Uterus (tissue), 4 donors: ENCODE results near the gene LPP. TPM values are rescaled to one million over a fixed set of nuclear protein-coding genes. Genes with fewer than 3 reads are reported as not detected.

ENCODE experiments used
- DNase-seq, 2 donors: peaks; one replicate each; pipeline ENCODE4 v3.0.0-alpha.2; 2019 to 2020
- H3K27ac ChIP-seq, 2 donors: fragments of 200-600 bp; sonication (generic); 1 replicate in 1 of 2; 2 replicates in 1 of 2; pipeline ENCODE4 v1.5.1; 2016 to 2018
- H3K27me3 ChIP-seq, 2 donors: fragments of 200-600 bp; sonication (generic); one replicate each; pipeline ENCODE4 v1.5.1; 2018 to 2019; ENCODE audit warnings: control low read depth in 1 of 2
- H3K36me3 ChIP-seq, 2 donors: fragments of 200-600 bp; sonication (generic); one replicate each; pipeline ENCODE4 v1.5.1; 2019; ENCODE audit warnings: control low read depth in 1 of 2
- H3K4me1 ChIP-seq, 2 donors: fragments of 200-600 bp; sonication (generic); one replicate each; pipeline ENCODE4 v1.5.1; 2018 to 2019; ENCODE audit warnings: control low read depth in 1 of 2
- H3K4me3 ChIP-seq, 2 donors: fragments of 200-600 bp; sonication (generic); 1 replicate in 1 of 2; 2 replicates in 1 of 2; pipeline ENCODE4 v1.5.1; 2018 to 2019; ENCODE audit warnings: mild to moderate bottlenecking in 1 of 2
- H3K9me3 ChIP-seq, 2 donors: fragments of 200-600 bp; sonication (generic); one replicate each; pipeline ENCODE4 v1.5.1; 2019; ENCODE audit warnings: control low read depth in 1 of 2
- POLR2A ChIP-seq, 2 donors: fragments of 450-650 bp; IDR thresholded peaks; one replicate each; pipeline ENCODE4 v1.6.1; 2016; ENCODE audit warnings: antibody characterized with exemption in 2 of 2, mild to moderate bottlenecking in 1 of 2, moderate library complexity in 1 of 2
- intact Hi-C: fragments of 100-400 bp; cut with DNase I; formaldehyde crosslinking; loops from one replicate; pipeline ENCODE4 v1.15.1; 2023; ENCODE audit warnings: low total_unique reads
- total RNA-seq, 4 donors: library from RNA; depleted of rRNA in 3 of 4; stranded (reverse); fragments of >200 nt in 3 of 4; gene quantifications; one replicate each; pipeline versions ENCODE4 v1.1.0 to v1.2.4, GENCODE V29; 2014 to 2023
- TF ChIP-seq, protein P1 (sequence below), 4 experiments: fragments of 200-600 bp in 2 of 4; fragments of 450-650 bp in 2 of 4; sonication (generic) in 2 of 4; IDR thresholded peaks; one replicate each; pipeline ENCODE4 v1.5.1; 2016 to 2019; ENCODE audit warnings: antibody characterized with exemption in 4 of 4, mild to moderate bottlenecking in 2 of 4, moderate library complexity in 1 of 4
- donor health status: DM: yes; HTN: yes; CAD: no.

Gene LPP
- total RNA-seq, 4 donors from 2014 or later, result 180 to 1,374 (median 712) TPM

DNA sequence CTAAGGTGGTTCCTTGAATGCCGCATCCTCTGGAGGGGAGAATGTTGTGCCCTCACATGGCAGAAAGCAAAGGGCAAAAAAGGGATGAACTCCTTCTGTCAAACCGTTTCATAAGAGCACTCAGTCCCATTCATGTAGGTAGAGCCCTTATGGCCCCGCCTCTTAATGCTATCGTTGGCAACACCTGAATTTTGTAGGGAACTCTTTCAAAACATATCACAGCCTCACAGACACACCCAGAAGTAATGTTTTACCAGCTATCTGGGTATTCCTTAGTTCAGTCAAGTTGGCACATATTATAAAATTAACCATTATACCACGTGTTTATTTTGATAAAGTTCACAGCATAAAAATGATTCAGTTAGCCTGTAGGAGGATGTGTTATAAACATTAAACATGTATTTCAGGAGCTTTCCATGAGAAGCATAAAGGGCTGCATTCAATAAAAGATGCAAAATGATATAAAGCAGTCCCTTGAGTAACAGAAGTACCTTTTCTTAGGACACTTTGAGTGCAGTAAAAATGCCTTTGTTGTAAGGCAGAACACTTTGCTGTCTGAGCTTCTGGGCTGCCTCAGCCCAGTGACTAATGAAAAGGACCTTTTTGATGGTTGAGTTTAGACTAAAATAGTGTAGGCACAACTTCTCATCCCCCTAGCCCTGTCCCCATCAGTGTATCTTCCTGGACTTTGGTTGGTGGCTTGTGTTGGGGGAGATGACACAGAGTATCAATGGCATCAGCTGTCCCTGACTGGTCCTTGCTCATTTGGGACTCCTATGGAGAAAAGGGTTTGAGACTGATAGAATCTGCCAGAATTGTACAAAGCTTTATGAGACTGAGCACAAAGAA is 754.3 kb downstream of the LPP start:
- Histone ChIP-seq H3K4me1 (peaks cover 0 to 3% of the 10 kb centered on the region in 2 donors), H3K36me3 (no peaks in the 10 kb centered on the region), H3K4me3 (no peak overlapping the region), H3K27me3 (no peaks in the 10 kb centered on the region), H3K27ac (no peak overlapping the region), H3K9me3 (no peaks in the 10 kb centered on the region)
- no peak for DNase-seq
- intact Hi-C loops, result no loop called here
- TF ChIP-seq POLR2A (IDR thresholded peaks at IDR 0.05), result no peak
- TF ChIP-seq, protein P1, sequence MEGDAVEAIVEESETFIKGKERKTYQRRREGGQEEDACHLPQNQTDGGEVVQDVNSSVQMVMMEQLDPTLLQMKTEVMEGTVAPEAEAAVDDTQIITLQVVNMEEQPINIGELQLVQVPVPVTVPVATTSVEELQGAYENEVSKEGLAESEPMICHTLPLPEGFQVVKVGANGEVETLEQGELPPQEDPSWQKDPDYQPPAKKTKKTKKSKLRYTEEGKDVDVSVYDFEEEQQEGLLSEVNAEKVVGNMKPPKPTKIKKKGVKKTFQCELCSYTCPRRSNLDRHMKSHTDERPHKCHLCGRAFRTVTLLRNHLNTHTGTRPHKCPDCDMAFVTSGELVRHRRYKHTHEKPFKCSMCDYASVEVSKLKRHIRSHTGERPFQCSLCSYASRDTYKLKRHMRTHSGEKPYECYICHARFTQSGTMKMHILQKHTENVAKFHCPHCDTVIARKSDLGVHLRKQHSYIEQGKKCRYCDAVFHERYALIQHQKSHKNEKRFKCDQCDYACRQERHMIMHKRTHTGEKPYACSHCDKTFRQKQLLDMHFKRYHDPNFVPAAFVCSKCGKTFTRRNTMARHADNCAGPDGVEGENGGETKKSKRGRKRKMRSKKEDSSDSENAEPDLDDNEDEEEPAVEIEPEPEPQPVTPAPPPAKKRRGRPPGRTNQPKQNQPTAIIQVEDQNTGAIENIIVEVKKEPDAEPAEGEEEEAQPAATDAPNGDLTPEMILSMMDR (IDR thresholded peaks at IDR 0.05), result no peak

DNA sequence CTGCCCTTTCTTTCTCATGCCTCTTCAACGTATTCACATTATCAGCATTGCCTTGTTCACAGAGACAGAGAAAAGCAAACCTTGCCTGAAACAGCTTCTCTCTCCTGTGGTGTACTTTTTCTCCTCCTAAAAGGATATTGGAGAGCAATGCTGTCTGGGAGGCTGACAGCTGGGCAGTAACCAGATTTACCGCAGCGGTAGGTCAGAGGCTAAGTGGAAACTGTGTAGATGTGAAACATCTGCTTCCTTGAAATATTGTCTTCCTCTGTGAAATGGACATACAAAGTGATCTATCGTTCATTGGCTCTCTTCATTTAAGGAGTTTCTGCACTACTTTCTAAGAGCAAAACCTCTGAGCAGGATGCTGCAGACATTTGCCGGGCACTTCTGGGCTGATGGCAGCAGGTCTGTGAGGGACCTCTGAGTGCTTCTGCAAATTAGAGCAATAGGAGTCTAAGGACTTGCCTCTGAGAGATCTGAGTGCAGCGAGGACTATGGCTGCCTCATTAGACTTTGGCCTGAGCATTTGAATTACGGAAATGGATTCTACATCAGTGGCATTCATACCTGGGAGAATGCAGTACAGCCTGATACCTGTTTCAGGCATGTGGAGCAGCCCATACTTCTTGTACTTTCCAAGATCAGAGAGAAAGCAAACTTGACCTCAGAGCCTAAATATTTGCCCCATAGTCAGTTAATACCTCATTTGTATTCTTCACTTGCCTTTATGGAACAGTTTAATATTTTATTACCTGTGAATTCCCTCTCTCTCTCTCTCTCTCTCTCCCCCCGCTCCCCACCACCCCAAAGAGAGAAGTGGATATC is 757.3 kb downstream of the LPP start:
- no peaks in the 10 kb centered on the region for H3K36me3 ChIP-seq
- H3K4me1 ChIP-seq, result peaks cover 0 to 3% of the 10 kb centered on the region in 2 donors
- DNase-seq, result peak; percentile 58 to 71
- TF ChIP-seq, protein P1 (IDR thresholded peaks at IDR 0.05), result no peak
- TF ChIP-seq POLR2A (IDR thresholded peaks at IDR 0.05), result no peak
- H3K27ac ChIP-seq, result no peak overlapping the region
- intact Hi-C loops, result no loop called here
- H3K4me3 ChIP-seq, result no peak overlapping the region
- H3K9me3 ChIP-seq, result no peaks in the 10 kb centered on the region
- H3K27me3 ChIP-seq, result no peaks in the 10 kb centered on the region

DNA sequence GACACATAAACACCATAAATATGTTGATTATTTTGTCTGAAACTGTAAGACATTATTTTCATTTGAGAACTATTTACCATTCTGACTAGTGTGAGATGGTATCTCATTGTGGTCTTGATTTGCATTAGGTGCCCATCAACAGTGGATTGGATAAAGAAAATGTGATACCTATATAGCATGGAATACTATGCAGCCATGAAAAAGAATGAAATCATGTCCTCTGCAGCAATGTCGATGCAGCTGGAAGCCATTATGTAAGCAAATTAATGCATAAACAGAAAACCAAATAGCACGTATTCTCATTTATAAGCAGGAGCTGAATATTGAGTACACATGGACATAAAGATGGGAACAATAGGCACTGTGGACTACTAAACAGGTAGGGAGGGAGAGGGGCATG is 759.1 kb downstream of the LPP start:
- Histone ChIP-seq H3K4me3 (no peak overlapping the region), H3K36me3 (no peaks in the 10 kb centered on the region), H3K27me3 (no peaks in the 10 kb centered on the region), H3K4me1 (peaks cover 0 to 3% of the 10 kb centered on the region in 2 donors), H3K9me3 (no peaks in the 10 kb centered on the region), H3K27ac (no peak overlapping the region)
- intact Hi-C loops, result no loop called here
- TF ChIP-seq POLR2A (IDR thresholded peaks at IDR 0.05), result no peak
- TF ChIP-seq, protein P1 (IDR thresholded peaks at IDR 0.05), result no peak
- no peak for DNase-seq

DNA sequence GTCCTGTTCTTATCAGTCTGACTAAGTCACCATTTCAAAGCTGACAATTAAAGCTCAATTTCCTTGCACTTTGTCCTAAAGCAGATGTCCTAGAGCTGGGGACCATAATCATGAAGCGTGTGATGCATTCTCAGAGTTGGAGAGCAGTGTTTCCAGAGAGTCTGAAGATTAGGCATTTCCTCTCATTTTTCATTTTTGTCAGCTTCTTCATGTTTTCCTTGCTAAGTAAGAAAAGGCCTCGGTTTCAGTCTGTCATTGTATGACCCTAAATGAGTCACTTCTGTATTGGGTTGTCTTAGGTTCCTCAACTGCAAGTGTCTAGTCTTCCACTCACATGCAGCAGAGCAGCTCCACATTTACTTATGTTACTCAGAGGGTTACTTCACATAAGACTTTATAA is 760.6 kb downstream of the LPP start:
- DNase-seq, result no peak
- no peak overlapping the region for H3K4me3 ChIP-seq
- no peaks in the 10 kb centered on the region for H3K9me3 ChIP-seq
- H3K27me3 ChIP-seq, result no peaks in the 10 kb centered on the region
- intact Hi-C loops, result no loop called here
- no peaks in the 10 kb centered on the region for H3K36me3 ChIP-seq
- TF ChIP-seq POLR2A (IDR thresholded peaks at IDR 0.05), result no peak
- TF ChIP-seq, protein P1 (IDR thresholded peaks at IDR 0.05), result no peak
- no peak overlapping the region for H3K27ac ChIP-seq
- peaks cover 0 to 3% of the 10 kb centered on the region in 2 donors for H3K4me1 ChIP-seq

DNA sequence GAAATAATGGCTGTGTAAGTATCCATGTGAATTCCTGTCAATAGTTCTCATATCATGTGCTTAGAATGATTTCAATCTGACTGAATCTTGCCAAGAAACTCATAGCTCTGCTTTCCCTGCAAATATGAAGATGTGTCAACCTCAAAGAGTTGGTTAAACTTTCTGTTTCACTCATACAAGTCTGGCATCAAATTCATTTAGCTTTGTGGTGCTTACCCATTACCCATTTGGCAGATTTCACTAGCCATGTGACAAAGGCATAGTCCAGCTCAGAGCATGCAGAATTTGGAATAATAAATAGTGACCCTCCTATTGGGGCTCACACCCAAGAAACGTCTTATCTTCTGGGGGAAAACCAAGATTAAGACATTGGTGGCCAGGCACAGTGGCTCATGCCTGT is 761.2 kb downstream of the LPP start:
- H3K9me3 ChIP-seq, result no peaks in the 10 kb centered on the region
- no peak overlapping the region for H3K4me3 ChIP-seq
- DNase-seq, result no peak
- H3K36me3 ChIP-seq, result no peaks in the 10 kb centered on the region
- H3K4me1 ChIP-seq, result peaks cover 0 to 3% of the 10 kb centered on the region in 2 donors
- H3K27ac ChIP-seq, result no peak overlapping the region
- TF ChIP-seq POLR2A (IDR thresholded peaks at IDR 0.05), result no peak
- TF ChIP-seq, protein P1 (IDR thresholded peaks at IDR 0.05), result no peak
- H3K27me3 ChIP-seq, result no peaks in the 10 kb centered on the region
- intact Hi-C loops, result no loop called here
